GM04503 (cell line): ENCODE results near the gene NAGPA.
"Not testable (repeated sequence)": the region's sequence is repeated elsewhere in the genome, so short reads cannot be mapped to it uniquely, and the experiment has no call there.

Source experiments
- DNase-seq: peaks from one replicate; pipeline ENCODE4 v3.0.0-alpha.2; 2012; ENCODE audit warnings: low read depth

NAGPA gene

GRCh38 chr16:5033256-5034166, at the start of gene NAGPA:
Gene NAGPA, minus strand, starts transcription at chr16:5033935. Its CDS starts 21 bp downstream, at chr16:5033914.
- peak; percentile 30 for DNase-seq

- DNase-seq, result not testable (repeated sequence)
Observed at GRCh38 chr16:5080996-5081395, 47.3 kb upstream of the NAGPA start.

- DNase-seq, result not testable (repeated sequence)
Observed at GRCh38 chr16:5080461-5080860, 46.7 kb upstream of the NAGPA start.

GRCh38 chr16:5078626-5079025, 44.9 kb upstream of the NAGPA start:
- no peak for DNase-seq

- DNase-seq, result no peak
Observed at GRCh38 chr16:5077304-5077703, 43.6 kb upstream of the NAGPA start.

GRCh38 chr16:5075637-5076036, 41.9 kb upstream of the NAGPA start:
- DNase-seq, result no peak

- not testable (repeated sequence) for DNase-seq
Observed at GRCh38 chr16:5073771-5074170, 40.0 kb upstream of the NAGPA start.

- DNase-seq, result no peak
Observed at GRCh38 chr16:5073279-5073629, 39.5 kb upstream of the NAGPA start.

- no peak for DNase-seq
Observed at GRCh38 chr16:5072334-5073278, 38.9 kb upstream of the NAGPA start.

- no peak for DNase-seq
Observed at GRCh38 chr16:5071681-5072333, 38.1 kb upstream of the NAGPA start, which contains the start of gene ALG1. Gene ALG1, plus strand, starts transcription at chr16:5071843. Its CDS starts 7 bp downstream, at chr16:5071850.

GRCh38 chr16:5071341-5071680, 37.6 kb upstream of the NAGPA start:
- no peak for DNase-seq

GRCh38 chr16:5070431-5071186, 36.9 kb upstream of the NAGPA start:
- no peak for DNase-seq

- no peak for DNase-seq
Observed at GRCh38 chr16:5069854-5070253, 36.1 kb upstream of the NAGPA start.

GRCh38 chr16:5069048-5069447, 35.3 kb upstream of the NAGPA start:
- DNase-seq, result no peak

GRCh38 chr16:5066511-5066910, 32.8 kb upstream of the NAGPA start:
- no peak for DNase-seq

- DNase-seq, result no peak
Observed at GRCh38 chr16:5065813-5066212, 32.1 kb upstream of the NAGPA start, which contains the start of gene C16orf89. Gene C16orf89, minus strand, starts transcription at chr16:5065956. Its CDS starts 48 bp downstream, at chr16:5065908.

GRCh38 chr16:5065326-5065725, 31.6 kb upstream of the NAGPA start:
- DNase-seq, result no peak

GRCh38 chr16:5064915-5065314, 31.2 kb upstream of the NAGPA start:
- DNase-seq, result no peak

GRCh38 chr16:5062790-5063765, 29.3 kb upstream of the NAGPA start:
- DNase-seq, result no peak

- no peak for DNase-seq
Observed at GRCh38 chr16:5062051-5062450, 28.3 kb upstream of the NAGPA start.
